ENCODE data around the gene FTO. TPM values are rescaled to one million over a fixed set of nuclear protein-coding genes. Genes with fewer than 3 reads are reported as not detected.

Gene FTO
- total RNA-seq, 2 donors from 2014 or later: 73.6 to 90.6 TPM

- no peak overlapping the region for H3K4me3 ChIP-seq
- no peaks in the 10 kb centered on the region for H3K9me3 ChIP-seq
- no peak for TF ChIP-seq CTCF (IDR thresholded peaks at IDR 0.05)
- H3K27ac ChIP-seq: no peak overlapping the region
- DNase-seq (ENCODE audit: low spot score): no peak
- no peaks in the 10 kb centered on the region for H3K27me3 ChIP-seq
- no peaks in the 10 kb centered on the region for H3K4me1 ChIP-seq
- no peaks in the 10 kb centered on the region for H3K36me3 ChIP-seq
These were observed 35.1 kb upstream of the FTO start for GRCh38 chr16:53668869-53669268.

GRCh38 chr16:53672461-53672860, 31.5 kb upstream of the FTO start:
- DNase-seq (ENCODE audit: low spot score): no peak
- Histone ChIP-seq H3K4me3 (no peak overlapping the region), H3K9me3 (no peaks in the 10 kb centered on the region), H3K27me3 (no peaks in the 10 kb centered on the region), H3K27ac (no peak overlapping the region), H3K4me1 (no peaks in the 10 kb centered on the region), H3K36me3 (no peaks in the 10 kb centered on the region)
- TF ChIP-seq CTCF (IDR thresholded peaks at IDR 0.05): no peak

GRCh38 chr16:53673189-53673588, 30.8 kb upstream of the FTO start:
- H3K27ac ChIP-seq: no peak overlapping the region
- no peaks in the 10 kb centered on the region for H3K27me3 ChIP-seq
- no peaks in the 10 kb centered on the region for H3K36me3 ChIP-seq
- no peaks in the 10 kb centered on the region for H3K9me3 ChIP-seq
- no peak for TF ChIP-seq CTCF (IDR thresholded peaks at IDR 0.05)
- no peaks in the 10 kb centered on the region for H3K4me1 ChIP-seq
- no peak overlapping the region for H3K4me3 ChIP-seq
- no peak for DNase-seq (ENCODE audit: low spot score)

- no peaks in the 10 kb centered on the region for H3K9me3 ChIP-seq
- no peak for TF ChIP-seq CTCF (IDR thresholded peaks at IDR 0.05)
These were observed 25.8 kb upstream of the FTO start for GRCh38 chr16:53678155-53678554.

GRCh38 chr16:53678756-53679343, 25.1 kb upstream of the FTO start:
- TF ChIP-seq CTCF (IDR thresholded peaks at IDR 0.05): no peak
- no peaks in the 10 kb centered on the region for H3K27me3 ChIP-seq
- no peaks in the 10 kb centered on the region for H3K36me3 ChIP-seq
- H3K4me1 ChIP-seq: no peaks in the 10 kb centered on the region
- DNase-seq (ENCODE audit: low spot score): no peak
- no peak overlapping the region for H3K4me3 ChIP-seq
- no peaks in the 10 kb centered on the region for H3K9me3 ChIP-seq
- no peak overlapping the region for H3K27ac ChIP-seq

More at GRCh38 chr16:53678155-53678554, 25.8 kb upstream of the FTO start:
- H3K36me3 ChIP-seq: no peaks in the 10 kb centered on the region
- no peak overlapping the region for H3K27ac ChIP-seq
- H3K4me1 ChIP-seq: no peaks in the 10 kb centered on the region
- no peak for DNase-seq (ENCODE audit: low spot score)
- no peak overlapping the region for H3K4me3 ChIP-seq
- H3K27me3 ChIP-seq: no peaks in the 10 kb centered on the region

- Histone ChIP-seq H3K27ac (no peak overlapping the region), H3K9me3 (no peaks in the 10 kb centered on the region), H3K27me3 (no peaks in the 10 kb centered on the region), H3K4me1 (no peaks in the 10 kb centered on the region), H3K36me3 (peaks cover 6% of the 10 kb centered on the region), H3K4me3 (no peak overlapping the region)
- no peak for TF ChIP-seq CTCF (IDR thresholded peaks at IDR 0.05)
- no peak for DNase-seq (ENCODE audit: low spot score)
These were observed 23.2 kb upstream of the FTO start for GRCh38 chr16:53680756-53681155.

Measured in right atrium auricular region (tissue), 2 donors.